Mesothelial cell of epicardium (in vitro differentiated cells): ENCODE measurements around the gene CAP2. TPM values are rescaled to one million over a fixed set of nuclear protein-coding genes. Genes with fewer than 3 reads are reported as not detected.

Source experiments
- DNase-seq, 2 experiments: peaks; one replicate each; pipeline ENCODE4 v3.0.0; 2021; ENCODE audit warnings: low spot score in 2 of 2; ENCODE audit not compliant: unreplicated experiment in 2 of 2
- H3K27ac Mint-ChIP-seq: 2 replicates; pipeline ENCODE4 v1.8.0; 2021; ENCODE audit warnings: mixed read lengths
- H3K27me3 Mint-ChIP-seq: 2 replicates; pipeline ENCODE4 v1.8.0; 2021; ENCODE audit warnings: low read depth, mixed read lengths
- H3K36me3 Mint-ChIP-seq: 2 replicates; pipeline ENCODE4 v1.8.0; 2021; ENCODE audit warnings: mixed read lengths
- H3K4me1 Mint-ChIP-seq: 2 replicates; pipeline ENCODE4 v1.8.0; 2021; ENCODE audit warnings: mixed read lengths
- H3K4me3 Mint-ChIP-seq: 2 replicates; pipeline ENCODE4 v1.8.0; 2021; ENCODE audit warnings: mild to moderate bottlenecking, moderate library complexity, mixed read lengths
- H3K9me3 Mint-ChIP-seq: 2 replicates; pipeline ENCODE4 v1.8.0; 2021; ENCODE audit warnings: mixed read lengths
- total RNA-seq: library from RNA; stranded (reverse); gene quantifications from 3 replicates; pipeline ENCODE4 v1.2.1, GENCODE V29; 2021
- TF ChIP-seq, protein P1 (sequence below): fragments of 200-600 bp; sonication (generic); IDR thresholded peaks from one replicate; pipeline ENCODE4 v1.5.0; 2021; ENCODE audit warnings: antibody characterized with exemption; ENCODE audit not compliant: unreplicated experiment

Gene CAP2
- total RNA-seq, 1 donor from 2014 or later, result 15.0 TPM

GRCh38 chr6:17455919-17456318 lies 62.5 kb downstream of the CAP2 start:
- Mint-ChIP-seq H3K27ac (no peak overlapping the region), H3K4me3 (no peak overlapping the region), H3K36me3 (peaks cover 6% of the 10 kb centered on the region), H3K9me3 (peaks cover 7% of the 10 kb centered on the region), H3K4me1 (peaks cover 11% of the 10 kb centered on the region), H3K27me3 (no peaks in the 10 kb centered on the region)
- DNase-seq, result no peak
- TF ChIP-seq, protein P1, sequence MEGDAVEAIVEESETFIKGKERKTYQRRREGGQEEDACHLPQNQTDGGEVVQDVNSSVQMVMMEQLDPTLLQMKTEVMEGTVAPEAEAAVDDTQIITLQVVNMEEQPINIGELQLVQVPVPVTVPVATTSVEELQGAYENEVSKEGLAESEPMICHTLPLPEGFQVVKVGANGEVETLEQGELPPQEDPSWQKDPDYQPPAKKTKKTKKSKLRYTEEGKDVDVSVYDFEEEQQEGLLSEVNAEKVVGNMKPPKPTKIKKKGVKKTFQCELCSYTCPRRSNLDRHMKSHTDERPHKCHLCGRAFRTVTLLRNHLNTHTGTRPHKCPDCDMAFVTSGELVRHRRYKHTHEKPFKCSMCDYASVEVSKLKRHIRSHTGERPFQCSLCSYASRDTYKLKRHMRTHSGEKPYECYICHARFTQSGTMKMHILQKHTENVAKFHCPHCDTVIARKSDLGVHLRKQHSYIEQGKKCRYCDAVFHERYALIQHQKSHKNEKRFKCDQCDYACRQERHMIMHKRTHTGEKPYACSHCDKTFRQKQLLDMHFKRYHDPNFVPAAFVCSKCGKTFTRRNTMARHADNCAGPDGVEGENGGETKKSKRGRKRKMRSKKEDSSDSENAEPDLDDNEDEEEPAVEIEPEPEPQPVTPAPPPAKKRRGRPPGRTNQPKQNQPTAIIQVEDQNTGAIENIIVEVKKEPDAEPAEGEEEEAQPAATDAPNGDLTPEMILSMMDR, result no peak

DNA sequence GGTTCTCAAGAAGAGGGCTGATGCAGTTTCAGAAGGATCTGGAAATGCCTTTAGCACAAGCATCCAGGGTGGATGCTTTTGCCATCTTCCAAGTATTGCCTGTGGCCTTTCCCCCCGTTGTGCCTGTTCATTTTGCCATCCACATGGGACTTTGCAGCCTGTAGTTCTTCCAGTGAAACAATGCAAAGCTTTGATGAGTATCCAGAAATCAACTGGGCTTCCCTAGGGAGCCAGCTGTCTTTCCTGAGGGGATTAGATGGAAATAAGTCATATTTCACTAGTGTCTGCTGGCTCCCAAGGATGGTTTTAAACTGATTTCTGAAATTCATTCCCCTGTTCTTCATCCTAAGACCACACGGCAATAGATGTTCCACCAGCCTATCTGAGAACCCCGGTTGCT lies 63.3 kb downstream of the CAP2 start:
- Mint-ChIP-seq H3K27ac (no peak overlapping the region), H3K4me1 (peaks cover 11% of the 10 kb centered on the region), H3K27me3 (no peaks in the 10 kb centered on the region), H3K9me3 (peaks cover 7% of the 10 kb centered on the region), H3K36me3 (peaks cover 6% of the 10 kb centered on the region), H3K4me3 (no peak overlapping the region)
- DNase-seq, result no peak
- TF ChIP-seq, protein P1, result no peak

- no peaks in the 10 kb centered on the region for H3K27me3 Mint-ChIP-seq
- peaks cover 8% of the 10 kb centered on the region for H3K36me3 Mint-ChIP-seq
- no peak overlapping the region for H3K27ac Mint-ChIP-seq
- no peak overlapping the region for H3K4me3 Mint-ChIP-seq
- peaks cover 11% of the 10 kb centered on the region for H3K4me1 Mint-ChIP-seq
- TF ChIP-seq, protein P1, result no peak
- H3K9me3 Mint-ChIP-seq, result peaks cover 7% of the 10 kb centered on the region
- DNase-seq, result no peak
Measured at GRCh38 chr6:17457405-17457804, 64.0 kb downstream of the CAP2 start.

DNA sequence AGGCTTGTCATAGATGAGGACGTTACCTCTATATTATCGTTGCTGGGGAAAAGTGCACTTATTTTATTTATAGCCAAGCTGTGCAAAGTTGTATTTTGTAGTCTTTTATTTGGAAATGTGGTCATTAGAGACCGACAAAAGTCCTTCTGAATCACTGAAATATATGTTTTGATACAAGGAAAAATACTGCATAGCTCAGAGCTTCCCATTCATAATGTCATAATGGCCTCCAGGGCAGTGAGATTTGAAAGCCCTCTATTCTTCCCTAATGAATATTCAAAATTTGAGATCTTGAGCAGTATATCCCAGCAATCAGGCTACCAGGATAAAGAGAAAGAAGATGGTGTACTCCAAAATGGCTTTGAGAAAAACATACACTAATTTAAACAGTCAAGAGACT lies 64.6 kb downstream of the CAP2 start:
- no peaks in the 10 kb centered on the region for H3K27me3 Mint-ChIP-seq
- TF ChIP-seq, protein P1, result no peak
- H3K4me3 Mint-ChIP-seq, result no peak overlapping the region
- peaks cover 7% of the 10 kb centered on the region for H3K9me3 Mint-ChIP-seq
- H3K27ac Mint-ChIP-seq, result no peak overlapping the region
- peaks cover 11% of the 10 kb centered on the region for H3K4me1 Mint-ChIP-seq
- no peak for DNase-seq
- peaks cover 14% of the 10 kb centered on the region for H3K36me3 Mint-ChIP-seq

DNA sequence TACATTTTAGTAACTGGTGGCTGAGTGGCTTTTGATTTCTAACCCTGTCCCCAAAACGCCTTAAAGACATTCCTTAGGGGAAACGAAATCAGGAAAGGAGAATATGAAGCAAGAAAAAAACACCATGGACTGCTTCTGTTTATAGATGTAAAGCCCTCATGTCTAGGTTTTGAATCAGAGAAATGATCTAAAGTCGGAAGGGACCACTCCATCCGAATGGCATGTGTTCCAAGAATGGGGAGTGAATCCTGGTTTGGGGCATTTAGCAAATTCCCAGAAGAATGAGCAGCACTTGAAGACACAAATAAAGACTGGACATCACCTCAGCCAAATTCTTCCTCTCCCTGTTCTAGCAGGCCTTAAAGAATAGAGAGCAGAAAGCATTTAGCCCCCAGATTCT lies 65.6 kb downstream of the CAP2 start:
- no peak for DNase-seq
- Mint-ChIP-seq H3K4me1 (peaks cover 11% of the 10 kb centered on the region), H3K4me3 (no peak overlapping the region), H3K9me3 (peaks cover 7% of the 10 kb centered on the region), H3K36me3 (peaks cover 16% of the 10 kb centered on the region), H3K27ac (no peak overlapping the region), H3K27me3 (no peaks in the 10 kb centered on the region)
- TF ChIP-seq, protein P1, result no peak

DNA sequence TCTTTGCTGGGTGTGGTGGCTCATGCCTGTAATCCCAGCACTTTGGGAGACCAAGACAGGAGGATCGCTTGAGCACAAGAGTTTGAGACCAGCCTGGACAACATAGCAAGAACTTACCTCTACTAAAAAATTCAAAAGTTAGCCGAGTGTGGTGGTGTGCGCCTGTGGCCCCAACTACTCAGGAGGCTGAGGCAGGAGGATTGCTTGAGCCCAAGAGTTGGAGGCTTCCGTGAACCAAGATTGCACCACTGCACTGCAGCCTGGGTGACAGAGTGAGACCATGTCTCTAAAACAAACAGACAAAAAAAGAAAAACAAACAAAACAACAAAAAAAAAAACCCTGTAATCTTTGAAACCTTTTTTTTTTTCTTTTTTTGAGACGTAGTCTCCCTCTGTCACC lies 67.5 kb downstream of the CAP2 start:
- DNase-seq, result no peak
- Mint-ChIP-seq H3K27ac (no peak overlapping the region), H3K4me3 (no peak overlapping the region), H3K36me3 (peaks cover 18% of the 10 kb centered on the region), H3K9me3 (peaks cover 1% of the 10 kb centered on the region), H3K27me3 (no peaks in the 10 kb centered on the region), H3K4me1 (no peaks in the 10 kb centered on the region)
- TF ChIP-seq, protein P1, result no peak
